Liver (tissue), 9 donors: ENCODE data around the gene DDX59. TPM values are rescaled to one million over a fixed set of nuclear protein-coding genes. Genes with fewer than 3 reads are reported as not detected.

Experiments used
- DNase-seq: peaks from one replicate; pipeline ENCODE4 v3.0.0-alpha.2; 2017; ENCODE audit warnings: low spot score
- H3K27ac ChIP-seq, 2 donors: one replicate each; pipeline ENCODE4 v1.7.0; 2013; ENCODE audit warnings: inconsistent platforms in 2 of 2, low read length in 2 of 2, control low read depth in 1 of 2, low read depth in 1 of 2, mild to moderate bottlenecking in 1 of 2
- H3K27me3 ChIP-seq, 4 donors: one replicate each; pipeline versions ENCODE4 v1.6.1 to v1.7.0; 2013; ENCODE audit warnings: low read length in 3 of 4, inconsistent platforms in 1 of 4, mild to moderate bottlenecking in 1 of 4, moderate library complexity in 1 of 4; ENCODE audit not compliant: control insufficient read depth in 4 of 4, insufficient read depth in 4 of 4
- H3K36me3 ChIP-seq, 4 donors: one replicate each; pipeline versions ENCODE4 v1.6.1 to v1.7.0; 2013; ENCODE audit warnings: low read length in 3 of 4, mild to moderate bottlenecking in 3 of 4, low read depth in 1 of 4, moderate library complexity in 1 of 4; ENCODE audit not compliant: control insufficient read depth in 4 of 4, insufficient read depth in 3 of 4
- H3K4me1 ChIP-seq, 4 donors: one replicate each; pipeline versions ENCODE4 v1.6.1 to v1.7.0; 2013; ENCODE audit warnings: low read length in 3 of 4, mild to moderate bottlenecking in 3 of 4, moderate library complexity in 1 of 4; ENCODE audit not compliant: control insufficient read depth in 4 of 4, insufficient read depth in 4 of 4
- H3K4me3 ChIP-seq, 3 donors: one replicate each; pipeline versions ENCODE4 v1.6.1 to v1.7.0; 2013; ENCODE audit warnings: low read length in 3 of 3, control low read depth in 1 of 3, low read depth in 1 of 3, mild to moderate bottlenecking in 1 of 3
- H3K9ac ChIP-seq, 2 donors: one replicate each; pipeline ENCODE4 v1.7.0; 2013; ENCODE audit warnings: low read length in 2 of 2, mild to moderate bottlenecking in 2 of 2, moderate library complexity in 2 of 2, control low read depth in 1 of 2, low read depth in 1 of 2
- H3K9me3 ChIP-seq, 4 donors: one replicate each; pipeline versions ENCODE4 v1.6.1 to v1.7.0; 2013; ENCODE audit warnings: low read length in 3 of 4; ENCODE audit not compliant: control insufficient read depth in 4 of 4
- EGR1 ChIP-seq, 2 donors: IDR thresholded peaks; 2 replicates each; pipeline ENCODE4 v1.6.1; 2016 to 2018; ENCODE audit warnings: antibody characterized with exemption in 2 of 2, low read depth in 2 of 2
- FOXA1 ChIP-seq: IDR thresholded peaks from 2 replicates; pipeline ENCODE4 v1.6.1; 2016; ENCODE audit warnings: antibody characterized with exemption
- FOXA2 ChIP-seq: IDR thresholded peaks from 2 replicates; pipeline ENCODE4 v1.6.1; 2016; ENCODE audit warnings: antibody characterized with exemption
- HNF4A ChIP-seq, 2 donors: conservative IDR thresholded peaks; 2 replicates each; pipeline ENCODE4 v1.6.1; 2016; ENCODE audit warnings: antibody characterized with exemption in 2 of 2, mild to moderate bottlenecking in 2 of 2
- HNF4G ChIP-seq: IDR thresholded peaks from 2 replicates; pipeline ENCODE4 v1.6.1; 2016; ENCODE audit warnings: antibody characterized with exemption
- JUND ChIP-seq, 2 donors: IDR thresholded peaks; 2 replicates each; pipeline ENCODE4 v1.6.1; 2016; ENCODE audit warnings: antibody characterized with exemption in 2 of 2
- NR2F2 ChIP-seq: IDR thresholded peaks from 2 replicates; pipeline ENCODE4 v1.6.1; 2016; ENCODE audit warnings: antibody characterized with exemption
- RXRA ChIP-seq, 2 donors: IDR thresholded peaks; 2 replicates each; pipeline ENCODE4 v1.6.1; 2017 to 2018; ENCODE audit warnings: antibody characterized with exemption in 2 of 2, mild to moderate bottlenecking in 1 of 2
- SP1 ChIP-seq: IDR thresholded peaks from 2 replicates; pipeline ENCODE4 v1.6.1; 2018; ENCODE audit warnings: antibody characterized with exemption, mild to moderate bottlenecking
- TAF1 ChIP-seq: conservative IDR thresholded peaks from 2 replicates; pipeline ENCODE4 v1.6.1; 2016; ENCODE audit warnings: antibody characterized with exemption, mild to moderate bottlenecking
- YY1 ChIP-seq: IDR thresholded peaks from 2 replicates; pipeline ENCODE4 v1.6.1; 2016; ENCODE audit warnings: antibody characterized with exemption, mild to moderate bottlenecking
- WGBS: extraction: QIAGEN DNeasy Blood & Tissue Kit; methylation state at CpG from one replicate; pipeline ENCODE4 v1.1.7; 2013; 5-methylcytosine and 5-hydroxymethylcytosine counted together
- polyA plus RNA-seq, 2 donors: library from polyadenylated mRNA; stranded (reverse) in 1 of 2; unstranded in 1 of 2; fragments of 200-250 nt in 1 of 2; fragments of >200 nt in 1 of 2; fragmentation: Nextera tagmentation in 1 of 2; extraction: Ambion mirVana in 1 of 2; gene quantifications; one replicate each; pipeline versions ENCODE4 v1.2.1 to v1.2.3, GENCODE V29; 2013 to 2015
- total RNA-seq, 2 donors: library from RNA; depleted of rRNA; stranded (reverse); fragments of >200 nt; gene quantifications; one replicate each; pipeline ENCODE4 v1.2.3, GENCODE V29; 2014
- TF ChIP-seq, protein P1 (sequence below): IDR thresholded peaks from 2 replicates; pipeline ENCODE4 v1.6.1; 2016; ENCODE audit warnings: antibody characterized with exemption
- TF ChIP-seq, protein P2 (sequence below): IDR thresholded peaks from 2 replicates; pipeline ENCODE4 v1.6.1; 2016; ENCODE audit warnings: antibody characterized with exemption
- TF ChIP-seq, protein P3 (sequence below): IDR thresholded peaks from 2 replicates; pipeline ENCODE4 v1.6.1; 2016; ENCODE audit warnings: antibody characterized with exemption, mild to moderate bottlenecking
- TF ChIP-seq, protein P4 (sequence below): fragments of 150-350 bp; IDR thresholded peaks from 2 replicates; pipeline ENCODE4 v1.5.1; 2017; ENCODE audit warnings: improper control_type of control experiment, low read depth, low read length; ENCODE audit not compliant: missing input control
- TF ChIP-seq, protein P5 (sequence below): IDR thresholded peaks from 2 replicates; pipeline ENCODE4 v1.6.1; 2016; ENCODE audit warnings: antibody characterized with exemption
- donor health status: healthy.
- donor health status: healthy.
- donor health status: healthy.
- donor health status: healthy.
- donor health status: healthy.

Gene DDX59
- total and polyA plus RNA-seq, 4 donors, result 5.8 to 12.1 (median 8.6) TPM

DNA sequence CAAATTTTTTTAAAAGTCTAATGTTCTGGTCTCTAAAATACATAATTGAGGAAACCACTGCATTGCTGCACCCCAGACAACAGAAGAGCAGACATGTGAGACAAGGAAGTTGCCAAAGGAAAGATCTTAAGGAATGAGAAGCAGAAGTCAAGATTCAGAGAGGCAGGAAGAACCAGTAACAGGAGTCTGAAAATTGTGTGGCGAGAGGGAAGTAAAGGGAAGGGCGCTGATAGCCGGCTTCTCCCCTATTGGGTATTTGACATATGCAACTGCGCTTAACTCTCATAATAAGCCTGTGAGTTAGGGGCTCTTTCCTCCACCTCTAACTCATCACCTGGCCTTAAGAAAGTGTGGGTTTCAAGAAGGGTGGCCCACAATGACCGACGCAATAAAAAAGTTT lies 27.2 kb downstream of the DDX59 start:
- Histone ChIP-seq H3K27me3 (no peaks in the 10 kb centered on the region), H3K36me3 (peaks cover 0 to 11% (median 5%) of the 10 kb centered on the region in 4 donors), H3K27ac (no peak overlapping the region), H3K4me3 (no peak overlapping the region), H3K9ac (no peak overlapping the region), H3K9me3 (no peaks in the 10 kb centered on the region), H3K4me1 (peaks cover 0 to 3% (median 1%) of the 10 kb centered on the region in 4 donors)
- 85% methylated on average over 6 of the region's 6 CpGs for WGBS
- DNase-seq, result no peak
- TF ChIP-seq TAF1, result no peak
- TF ChIP-seq FOXA1, result no peak
- no peak for TF ChIP-seq HNF4G
- TF ChIP-seq, protein P1, sequence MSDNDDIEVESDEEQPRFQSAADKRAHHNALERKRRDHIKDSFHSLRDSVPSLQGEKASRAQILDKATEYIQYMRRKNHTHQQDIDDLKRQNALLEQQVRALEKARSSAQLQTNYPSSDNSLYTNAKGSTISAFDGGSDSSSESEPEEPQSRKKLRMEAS, result no peak
- TF ChIP-seq, protein P2, sequence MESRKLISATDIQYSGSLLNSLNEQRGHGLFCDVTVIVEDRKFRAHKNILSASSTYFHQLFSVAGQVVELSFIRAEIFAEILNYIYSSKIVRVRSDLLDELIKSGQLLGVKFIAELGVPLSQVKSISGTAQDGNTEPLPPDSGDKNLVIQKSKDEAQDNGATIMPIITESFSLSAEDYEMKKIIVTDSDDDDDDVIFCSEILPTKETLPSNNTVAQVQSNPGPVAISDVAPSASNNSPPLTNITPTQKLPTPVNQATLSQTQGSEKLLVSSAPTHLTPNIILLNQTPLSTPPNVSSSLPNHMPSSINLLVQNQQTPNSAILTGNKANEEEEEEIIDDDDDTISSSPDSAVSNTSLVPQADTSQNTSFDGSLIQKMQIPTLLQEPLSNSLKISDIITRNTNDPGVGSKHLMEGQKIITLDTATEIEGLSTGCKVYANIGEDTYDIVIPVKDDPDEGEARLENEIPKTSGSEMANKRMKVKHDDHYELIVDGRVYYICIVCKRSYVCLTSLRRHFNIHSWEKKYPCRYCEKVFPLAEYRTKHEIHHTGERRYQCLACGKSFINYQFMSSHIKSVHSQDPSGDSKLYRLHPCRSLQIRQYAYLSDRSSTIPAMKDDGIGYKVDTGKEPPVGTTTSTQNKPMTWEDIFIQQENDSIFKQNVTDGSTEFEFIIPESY, result no peak
- TF ChIP-seq YY1, result no peak
- TF ChIP-seq RXRA (IDR thresholded peaks at IDR 0.05), result no peak
- TF ChIP-seq, protein P3, sequence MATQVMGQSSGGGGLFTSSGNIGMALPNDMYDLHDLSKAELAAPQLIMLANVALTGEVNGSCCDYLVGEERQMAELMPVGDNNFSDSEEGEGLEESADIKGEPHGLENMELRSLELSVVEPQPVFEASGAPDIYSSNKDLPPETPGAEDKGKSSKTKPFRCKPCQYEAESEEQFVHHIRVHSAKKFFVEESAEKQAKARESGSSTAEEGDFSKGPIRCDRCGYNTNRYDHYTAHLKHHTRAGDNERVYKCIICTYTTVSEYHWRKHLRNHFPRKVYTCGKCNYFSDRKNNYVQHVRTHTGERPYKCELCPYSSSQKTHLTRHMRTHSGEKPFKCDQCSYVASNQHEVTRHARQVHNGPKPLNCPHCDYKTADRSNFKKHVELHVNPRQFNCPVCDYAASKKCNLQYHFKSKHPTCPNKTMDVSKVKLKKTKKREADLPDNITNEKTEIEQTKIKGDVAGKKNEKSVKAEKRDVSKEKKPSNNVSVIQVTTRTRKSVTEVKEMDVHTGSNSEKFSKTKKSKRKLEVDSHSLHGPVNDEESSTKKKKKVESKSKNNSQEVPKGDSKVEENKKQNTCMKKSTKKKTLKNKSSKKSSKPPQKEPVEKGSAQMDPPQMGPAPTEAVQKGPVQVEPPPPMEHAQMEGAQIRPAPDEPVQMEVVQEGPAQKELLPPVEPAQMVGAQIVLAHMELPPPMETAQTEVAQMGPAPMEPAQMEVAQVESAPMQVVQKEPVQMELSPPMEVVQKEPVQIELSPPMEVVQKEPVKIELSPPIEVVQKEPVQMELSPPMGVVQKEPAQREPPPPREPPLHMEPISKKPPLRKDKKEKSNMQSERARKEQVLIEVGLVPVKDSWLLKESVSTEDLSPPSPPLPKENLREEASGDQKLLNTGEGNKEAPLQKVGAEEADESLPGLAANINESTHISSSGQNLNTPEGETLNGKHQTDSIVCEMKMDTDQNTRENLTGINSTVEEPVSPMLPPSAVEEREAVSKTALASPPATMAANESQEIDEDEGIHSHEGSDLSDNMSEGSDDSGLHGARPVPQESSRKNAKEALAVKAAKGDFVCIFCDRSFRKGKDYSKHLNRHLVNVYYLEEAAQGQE, result no peak
- TF ChIP-seq EGR1 (IDR thresholded peaks at IDR 0.05; ENCODE audit: low read depth in 2 of 2), result no peak
- TF ChIP-seq NR2F2, result no peak
- TF ChIP-seq SP1, result no peak
- TF ChIP-seq HNF4A (conservative IDR thresholded peaks at IDR 0.05), result no peak
- TF ChIP-seq JUND (IDR thresholded peaks at IDR 0.05), result no peak
- TF ChIP-seq FOXA2, result no peak
- TF ChIP-seq, protein P4, sequence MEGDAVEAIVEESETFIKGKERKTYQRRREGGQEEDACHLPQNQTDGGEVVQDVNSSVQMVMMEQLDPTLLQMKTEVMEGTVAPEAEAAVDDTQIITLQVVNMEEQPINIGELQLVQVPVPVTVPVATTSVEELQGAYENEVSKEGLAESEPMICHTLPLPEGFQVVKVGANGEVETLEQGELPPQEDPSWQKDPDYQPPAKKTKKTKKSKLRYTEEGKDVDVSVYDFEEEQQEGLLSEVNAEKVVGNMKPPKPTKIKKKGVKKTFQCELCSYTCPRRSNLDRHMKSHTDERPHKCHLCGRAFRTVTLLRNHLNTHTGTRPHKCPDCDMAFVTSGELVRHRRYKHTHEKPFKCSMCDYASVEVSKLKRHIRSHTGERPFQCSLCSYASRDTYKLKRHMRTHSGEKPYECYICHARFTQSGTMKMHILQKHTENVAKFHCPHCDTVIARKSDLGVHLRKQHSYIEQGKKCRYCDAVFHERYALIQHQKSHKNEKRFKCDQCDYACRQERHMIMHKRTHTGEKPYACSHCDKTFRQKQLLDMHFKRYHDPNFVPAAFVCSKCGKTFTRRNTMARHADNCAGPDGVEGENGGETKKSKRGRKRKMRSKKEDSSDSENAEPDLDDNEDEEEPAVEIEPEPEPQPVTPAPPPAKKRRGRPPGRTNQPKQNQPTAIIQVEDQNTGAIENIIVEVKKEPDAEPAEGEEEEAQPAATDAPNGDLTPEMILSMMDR, result no peak
- TF ChIP-seq, protein P5, sequence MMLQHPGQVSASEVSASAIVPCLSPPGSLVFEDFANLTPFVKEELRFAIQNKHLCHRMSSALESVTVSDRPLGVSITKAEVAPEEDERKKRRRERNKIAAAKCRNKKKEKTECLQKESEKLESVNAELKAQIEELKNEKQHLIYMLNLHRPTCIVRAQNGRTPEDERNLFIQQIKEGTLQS, result no peak

DNA sequence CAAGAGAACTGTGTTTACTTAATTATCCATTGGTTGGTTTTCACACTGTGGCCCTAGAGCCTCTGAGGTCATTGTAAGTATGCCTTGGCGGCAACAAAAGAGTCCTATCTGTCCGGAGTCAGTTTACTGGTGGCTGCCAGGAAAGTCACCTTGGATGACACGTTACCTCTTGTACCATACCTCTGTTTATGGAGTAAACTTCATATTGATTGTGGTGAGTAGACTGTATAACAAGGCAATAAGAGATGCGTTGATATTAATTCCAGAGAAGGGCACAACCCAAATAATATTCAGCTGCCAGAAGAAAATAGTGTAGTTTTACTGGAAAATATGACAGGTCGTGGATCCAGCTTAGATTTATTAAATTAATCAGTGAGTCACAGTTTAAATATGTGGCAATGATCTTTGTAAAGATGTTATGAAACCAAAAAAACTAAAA lies 28.7 kb downstream of the DDX59 start:
- no peaks in the 10 kb centered on the region for H3K27me3 ChIP-seq
- no peak overlapping the region for H3K9ac ChIP-seq
- peaks cover 0 to 3% (median 1%) of the 10 kb centered on the region in 4 donors for H3K4me1 ChIP-seq
- no peak for DNase-seq
- WGBS, result 38% methylated on average over 5 of the region's 5 CpGs
- TF ChIP-seq TAF1 (no peak), RXRA (IDR thresholded peaks at IDR 0.05) (peak; percentile 60 to 62), HNF4A (conservative IDR thresholded peaks at IDR 0.05) (peak in 1 of 2 donors; percentile 20), JUND (IDR thresholded peaks at IDR 0.05) (peak in 1 of 2 donors; percentile 33)
- peaks cover 0 to 3% (median 1%) of the 10 kb centered on the region in 4 donors for H3K36me3 ChIP-seq
- H3K4me3 ChIP-seq, result no peak overlapping the region
- H3K9me3 ChIP-seq, result no peaks in the 10 kb centered on the region
- H3K27ac ChIP-seq, result peak overlapping the region in 1 of 2 donors; percentile 12
